GM18507 (cell line): ENCODE measurements around the gene PSMB5.
A peak's percentile ranks its signal among the peaks of the same experiment; 100 is the strongest.

Experiments
- DNase-seq: peaks from one replicate; pipeline ENCODE4 v3.0.0; 2011; ENCODE audit warnings: low read depth; ENCODE audit not compliant: insufficient read length; ENCODE audit errors: extremely low spot score
- FAIRE-seq: peaks from 2 replicates; lab custom pipeline; 2011; peaks lifted over from hg19 to GRCh38; lab: Jason Lieb, UNC

Gene PSMB5

DNA sequence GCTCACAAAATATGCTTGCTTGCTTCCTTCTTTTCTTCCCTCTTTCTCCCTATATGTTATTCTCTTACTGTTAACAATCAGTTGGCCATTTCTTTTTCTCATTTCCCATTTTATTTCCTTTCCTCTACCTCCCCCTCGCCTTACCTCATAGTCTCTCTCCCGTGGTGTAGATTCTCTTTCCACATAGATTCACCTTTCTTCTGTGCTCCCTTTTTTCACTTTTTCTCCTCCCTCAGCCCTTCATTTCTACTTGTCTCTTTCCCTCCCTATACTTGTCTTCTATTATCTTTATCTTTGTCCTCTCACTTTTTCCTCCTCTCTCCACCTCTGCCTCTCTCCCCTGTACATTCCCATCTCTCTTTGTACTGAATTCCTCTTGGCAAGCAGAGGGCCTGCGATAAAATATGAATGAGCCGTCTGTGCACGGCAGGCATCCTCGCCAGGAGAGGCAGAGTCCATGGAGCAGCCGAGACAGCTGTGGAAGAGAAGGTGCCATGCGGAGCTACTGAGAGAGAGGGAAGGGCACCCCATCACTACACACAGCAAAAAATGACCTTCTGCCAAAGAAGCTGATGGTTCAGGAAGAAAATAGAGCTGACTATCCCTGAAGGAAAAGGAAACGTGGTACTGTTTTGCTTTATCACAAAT is 36.9 kb downstream of the PSMB5 start:
- no peak for DNase-seq
- FAIRE-seq, result no peak

DNA sequence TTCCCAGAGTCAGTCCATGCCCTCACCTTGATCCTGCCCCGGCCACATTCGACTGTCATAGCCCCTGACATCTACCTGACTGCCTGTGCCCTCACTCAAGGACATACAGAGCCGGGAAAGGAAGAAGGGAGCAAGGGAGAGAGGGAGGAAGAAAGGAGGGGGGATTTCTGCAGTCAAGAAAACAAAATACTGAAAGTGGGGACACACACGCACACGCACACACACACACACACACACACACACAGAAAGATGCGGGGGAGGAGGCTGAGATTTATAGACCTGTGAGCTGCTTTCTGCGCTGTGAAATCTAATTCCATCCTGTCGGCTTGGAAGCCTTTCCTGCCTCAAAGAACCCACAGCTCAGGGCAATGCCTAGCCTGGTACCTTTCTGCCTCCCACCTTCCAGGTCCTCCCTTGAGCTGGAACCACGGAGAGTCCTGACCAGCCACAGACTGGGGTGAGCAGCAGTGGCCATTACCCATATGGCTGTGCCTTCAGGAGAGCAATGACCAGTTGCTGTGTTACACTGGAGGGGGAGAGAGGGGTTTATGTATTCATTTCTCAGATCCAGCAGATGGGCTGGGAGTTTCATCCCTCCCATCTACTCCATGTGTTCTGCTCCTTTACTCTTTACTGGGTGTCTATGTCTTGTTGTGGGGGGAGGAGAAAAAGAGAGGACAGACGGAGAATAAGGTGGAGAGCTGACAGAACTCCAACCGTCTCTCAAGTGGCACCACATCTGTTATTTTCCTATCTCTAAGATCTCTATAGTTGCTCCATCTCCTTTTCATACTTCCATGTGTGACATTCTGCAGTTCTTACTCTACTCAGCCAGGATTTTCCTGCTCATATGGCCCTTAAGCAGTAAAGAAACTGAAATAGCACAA is 37.7 kb downstream of the PSMB5 start:
- DNase-seq (no peak), FAIRE-seq (no peak)

DNA sequence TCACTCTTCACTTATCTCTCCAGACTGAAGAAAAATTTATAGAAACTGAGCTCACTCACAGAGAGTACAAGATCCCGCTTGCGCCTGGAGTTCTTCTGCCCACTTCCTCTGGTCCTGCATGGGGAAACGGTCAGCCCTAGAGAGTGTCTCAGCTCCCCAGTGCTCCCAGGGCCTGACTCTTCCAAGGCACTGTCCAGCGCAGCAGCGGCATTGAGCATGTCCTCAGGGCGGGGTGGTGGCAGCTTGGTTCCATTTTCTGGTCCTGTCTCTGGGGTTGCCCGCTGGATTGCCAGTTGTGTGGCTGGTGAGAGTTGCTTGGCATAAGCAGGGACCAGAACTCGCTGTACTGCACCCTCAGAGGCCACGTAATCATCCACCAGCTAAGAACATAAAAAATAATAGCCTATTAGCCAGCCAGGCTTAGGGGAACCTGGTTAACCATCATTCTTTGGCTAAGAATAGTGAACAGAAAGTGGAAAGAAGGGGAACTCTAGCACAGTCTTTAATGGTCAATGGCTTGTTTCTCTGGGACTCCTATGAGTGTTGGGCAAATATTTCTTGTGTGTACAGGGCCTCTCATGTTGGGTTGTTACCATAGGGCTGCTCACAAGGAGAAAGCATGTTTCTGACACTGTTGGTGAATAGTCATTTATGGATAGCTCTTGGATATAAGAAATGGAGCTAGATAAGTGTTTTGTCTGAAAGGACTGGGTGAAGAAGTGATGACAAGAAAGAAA is 38.6 kb downstream of the PSMB5 start:
- FAIRE-seq (no peak), DNase-seq (no peak)

DNA sequence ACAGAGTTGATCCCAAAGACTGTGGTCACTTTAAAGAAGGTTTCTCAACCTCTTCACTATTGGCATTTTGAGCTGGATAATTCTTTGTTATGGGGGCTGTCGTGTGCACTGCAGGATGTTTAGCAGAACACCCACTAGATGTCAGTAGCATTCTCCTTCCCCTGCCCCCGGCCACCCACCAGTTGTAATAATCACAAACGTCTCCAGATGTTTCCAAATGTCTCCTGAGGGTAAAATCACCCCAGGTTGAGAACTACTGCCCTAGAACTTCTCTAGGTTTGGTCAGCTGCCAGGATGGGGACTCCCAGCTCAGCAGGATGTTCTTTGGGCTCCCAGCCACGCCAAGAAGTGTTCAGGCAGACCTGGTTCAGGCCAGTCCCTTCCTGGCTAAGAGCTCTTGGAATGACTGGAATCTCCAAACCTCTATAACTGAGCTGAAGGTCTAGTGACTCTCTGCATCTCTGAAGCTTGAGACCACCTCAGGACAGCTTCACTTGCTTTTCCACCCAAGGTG is 39.9 kb downstream of the PSMB5 start:
- DNase-seq, result no peak
- FAIRE-seq, result no peak

DNA sequence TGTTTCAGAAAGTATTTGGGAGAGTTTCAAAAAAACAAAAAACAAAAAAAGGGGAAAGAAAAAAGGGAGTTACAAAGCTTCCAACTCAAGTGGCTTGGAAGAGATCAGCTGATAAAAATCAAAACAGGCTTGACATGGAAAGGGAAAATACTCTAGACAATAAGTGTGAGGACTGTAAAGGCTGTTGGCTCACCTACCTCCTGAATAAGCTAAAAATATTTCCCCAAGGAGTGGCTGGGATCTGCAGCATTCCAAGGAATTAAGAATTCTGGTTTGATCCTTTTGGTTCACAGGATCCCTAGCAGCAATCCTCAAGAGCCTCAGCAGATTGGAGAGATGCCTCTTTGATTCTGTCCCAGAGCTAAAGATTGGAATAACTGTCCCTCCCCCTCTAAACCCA is 41.2 kb downstream of the PSMB5 start:
- no peak for FAIRE-seq
- DNase-seq, result no peak

DNA sequence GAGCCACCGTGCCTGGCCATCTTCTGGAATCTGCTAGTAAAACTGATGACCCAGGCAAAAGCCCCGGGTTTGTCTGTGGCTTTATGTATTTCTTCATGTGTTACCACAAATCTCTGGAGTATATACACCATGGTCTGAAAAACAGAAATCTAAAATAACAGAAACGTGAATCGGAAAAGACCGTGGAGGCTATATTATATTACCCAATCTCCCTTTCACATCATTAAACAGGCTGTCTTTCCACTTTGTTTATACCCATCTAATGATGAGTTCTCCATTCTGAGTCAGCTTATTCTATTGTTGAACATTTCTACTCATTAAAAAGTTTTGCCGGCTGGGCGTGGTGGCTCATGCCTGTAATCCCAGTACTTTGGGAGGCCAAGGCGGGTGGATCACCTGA is 42.8 kb downstream of the PSMB5 start:
- no peak for FAIRE-seq
- no peak for DNase-seq

DNA sequence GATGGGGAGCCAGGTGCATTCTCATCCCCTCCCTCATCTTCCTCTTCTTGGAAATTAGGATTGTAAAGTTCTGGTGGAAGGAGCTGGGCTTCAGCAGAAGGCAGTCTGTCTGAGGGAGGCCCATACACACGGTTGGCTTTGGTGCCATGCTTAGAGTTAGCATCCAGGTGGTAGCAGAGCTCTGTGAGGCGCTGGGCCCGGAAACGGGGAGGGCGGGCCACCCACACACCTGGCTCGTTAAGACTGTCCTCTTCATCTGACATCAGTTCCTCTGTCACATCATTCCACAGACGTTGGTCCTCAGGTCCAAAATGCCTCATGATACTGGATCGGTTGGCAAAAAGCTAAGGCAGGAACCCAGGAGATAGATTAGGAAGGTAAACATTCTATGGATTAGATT is 47.4 kb downstream of the PSMB5 start:
- FAIRE-seq, result no peak

DNA sequence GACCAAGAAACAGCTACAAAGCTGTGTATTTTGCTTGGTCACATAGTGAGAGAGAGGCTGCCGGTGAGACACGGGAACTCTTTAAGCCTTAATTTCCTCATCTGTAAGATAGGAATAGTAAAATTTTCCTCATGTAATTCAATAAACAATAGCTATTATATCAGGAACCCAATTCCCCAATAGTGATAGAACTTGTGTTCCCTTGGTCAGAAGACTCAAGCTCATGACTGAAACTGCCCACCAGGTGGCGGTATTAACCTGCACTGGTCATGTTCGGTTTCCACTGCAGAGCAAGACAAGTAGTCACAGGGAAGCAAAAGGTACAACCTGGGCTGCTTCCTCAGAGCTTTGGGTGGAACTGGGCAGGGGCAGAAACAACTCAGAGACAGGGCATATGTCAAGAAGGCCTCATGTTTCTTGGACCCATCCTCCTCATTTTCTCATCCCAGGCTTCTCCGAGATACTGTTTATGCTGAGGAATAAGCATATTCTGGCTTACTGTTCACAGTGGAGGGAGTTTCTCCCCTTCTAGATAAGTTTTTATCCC is 48.1 kb downstream of the PSMB5 start:
- peak; percentile 78 for FAIRE-seq
- no peak for DNase-seq

More for the DNA sequence above, 47.4 kb downstream of the PSMB5 start:
- no peak for DNase-seq

DNA sequence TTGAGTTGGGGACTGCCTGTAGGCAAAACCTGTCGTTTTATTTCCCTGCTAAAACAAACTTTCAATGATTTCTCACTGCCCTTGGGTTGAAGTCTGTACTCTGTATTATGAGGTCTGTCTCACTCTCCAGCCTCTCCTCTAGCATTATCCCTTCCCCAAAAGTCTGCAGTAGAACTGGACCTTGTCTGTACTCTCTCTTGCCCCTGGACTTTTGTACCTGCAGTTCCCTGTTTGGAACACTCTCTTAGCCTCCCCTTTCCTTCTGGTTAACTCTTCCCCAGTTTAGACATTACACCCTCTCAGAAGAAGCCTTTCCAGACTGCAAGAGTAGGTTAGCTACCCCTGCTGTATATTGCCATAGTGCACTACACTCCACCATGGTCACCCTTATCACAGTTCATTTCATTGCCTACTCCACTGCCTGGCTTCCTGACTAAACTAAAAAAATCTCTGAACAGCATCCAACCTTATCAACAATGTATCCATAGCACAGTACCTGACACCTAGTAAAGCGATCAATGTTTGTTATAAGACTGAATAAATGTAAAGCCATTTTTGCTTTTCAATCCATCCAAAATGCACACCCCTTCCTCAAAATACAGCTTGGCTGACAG is 48.7 kb downstream of the PSMB5 start:
- no peak for FAIRE-seq
- no peak for DNase-seq

DNA sequence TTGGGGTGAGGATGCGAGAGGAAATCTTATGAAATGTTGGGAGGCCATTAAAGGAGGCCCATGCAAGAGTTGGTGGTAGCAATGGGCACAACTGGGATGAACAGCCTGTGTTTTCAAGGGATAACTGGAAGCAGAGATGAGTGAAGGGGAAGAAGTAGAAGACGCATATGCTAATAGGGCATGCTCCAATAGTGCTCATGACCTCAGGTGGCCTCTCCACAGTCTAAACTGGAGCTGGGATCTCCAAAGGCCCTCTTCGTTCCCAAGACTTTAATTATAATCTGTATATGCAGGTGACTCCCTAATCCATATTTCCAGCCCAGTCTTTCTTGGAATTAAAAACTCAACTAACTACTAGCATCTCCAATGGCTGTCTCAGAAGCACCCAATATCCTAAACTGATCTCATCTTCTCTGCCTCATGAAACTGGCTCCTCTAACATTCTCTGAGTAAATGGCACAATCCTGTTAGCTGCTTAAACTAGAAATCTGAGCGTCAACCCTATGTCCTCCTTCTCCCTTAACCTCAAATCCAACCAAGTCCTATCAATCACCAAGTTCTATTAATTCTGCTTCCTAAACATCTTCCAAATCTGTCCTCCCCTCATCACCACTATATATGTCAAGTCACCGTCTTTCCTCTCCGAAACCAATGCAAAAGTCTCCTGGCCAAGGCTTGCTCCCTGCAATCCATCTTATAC is 49.6 kb downstream of the PSMB5 start:
- DNase-seq (no peak), FAIRE-seq (no peak)

DNA sequence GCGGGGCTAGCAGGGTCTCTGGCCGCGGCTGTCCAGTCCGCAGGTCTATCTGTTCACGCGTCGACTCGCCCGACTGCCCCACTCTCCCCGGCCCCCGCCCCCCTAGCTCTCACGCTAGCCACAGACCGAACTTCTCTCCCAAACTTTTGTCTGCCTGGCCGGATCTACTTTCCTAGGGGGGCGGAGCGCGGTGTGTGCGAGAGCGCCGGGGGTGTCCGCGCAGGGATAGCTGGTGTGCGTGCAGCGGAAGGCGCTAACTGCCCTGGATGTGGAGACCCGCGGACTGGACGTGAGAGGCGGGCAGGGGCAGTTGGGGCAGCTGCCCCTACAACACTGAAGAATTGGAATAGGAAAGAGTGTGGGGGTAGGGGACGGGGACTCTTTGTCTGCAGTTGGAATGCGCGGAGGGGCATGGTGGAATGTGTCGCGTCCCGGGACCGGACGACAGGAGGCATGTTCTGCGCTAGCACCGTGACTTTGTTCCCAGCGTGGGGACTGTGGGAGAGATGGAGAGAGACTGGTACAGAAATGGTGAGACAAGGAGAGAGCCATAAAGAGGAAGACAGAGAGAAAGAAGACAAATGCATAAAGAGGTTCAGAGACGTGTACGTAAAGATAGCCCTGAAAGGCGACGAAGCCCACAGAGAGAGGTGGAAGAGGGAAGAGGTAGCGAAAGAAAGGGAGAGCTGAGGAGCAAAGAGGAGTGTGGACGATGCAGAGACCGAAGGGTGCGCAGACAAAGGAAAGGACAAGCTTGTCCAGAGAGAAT is 52.0 kb downstream of the PSMB5 start, which contains the start of gene AJUBA:
AJUBA (minus strand) TSS at position 75 of the 769 bp plus-strand sequence. CDS start 285 bp downstream, outside the sequence.
- peak; percentile 68 for FAIRE-seq
- peak; percentile 77 for DNase-seq

DNA sequence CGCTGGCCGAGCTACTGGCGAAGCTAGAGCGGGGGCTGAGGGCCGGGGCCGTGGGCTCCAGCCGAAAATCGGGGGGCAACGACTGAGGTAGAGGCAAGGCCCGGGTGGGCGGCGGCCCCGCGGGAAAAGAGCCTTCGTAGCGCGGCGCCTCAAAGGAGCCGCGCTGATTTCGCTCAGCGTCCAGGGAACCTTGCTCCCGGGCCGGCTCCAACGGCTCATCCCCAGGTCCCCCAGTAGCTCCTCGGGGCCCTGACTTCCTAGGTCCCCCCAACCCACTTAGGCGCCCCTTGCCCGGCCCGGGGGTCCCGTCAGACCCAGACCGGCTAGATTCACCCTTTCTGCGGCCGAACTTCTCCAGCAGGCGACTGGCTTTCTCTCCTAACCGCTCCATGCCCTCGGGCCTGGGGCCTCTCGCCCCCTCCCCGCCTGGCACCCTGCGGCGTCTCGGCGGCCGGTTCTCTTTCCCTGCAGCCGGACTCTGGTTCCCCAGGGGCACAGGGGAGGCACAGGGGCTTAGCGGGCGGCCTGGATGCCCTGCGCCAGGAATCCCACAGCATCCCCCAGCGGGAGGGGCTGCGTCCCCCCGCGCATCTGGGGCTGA is 52.7 kb downstream of the PSMB5 start:
- DNase-seq (no peak), FAIRE-seq (no peak)

DNA sequence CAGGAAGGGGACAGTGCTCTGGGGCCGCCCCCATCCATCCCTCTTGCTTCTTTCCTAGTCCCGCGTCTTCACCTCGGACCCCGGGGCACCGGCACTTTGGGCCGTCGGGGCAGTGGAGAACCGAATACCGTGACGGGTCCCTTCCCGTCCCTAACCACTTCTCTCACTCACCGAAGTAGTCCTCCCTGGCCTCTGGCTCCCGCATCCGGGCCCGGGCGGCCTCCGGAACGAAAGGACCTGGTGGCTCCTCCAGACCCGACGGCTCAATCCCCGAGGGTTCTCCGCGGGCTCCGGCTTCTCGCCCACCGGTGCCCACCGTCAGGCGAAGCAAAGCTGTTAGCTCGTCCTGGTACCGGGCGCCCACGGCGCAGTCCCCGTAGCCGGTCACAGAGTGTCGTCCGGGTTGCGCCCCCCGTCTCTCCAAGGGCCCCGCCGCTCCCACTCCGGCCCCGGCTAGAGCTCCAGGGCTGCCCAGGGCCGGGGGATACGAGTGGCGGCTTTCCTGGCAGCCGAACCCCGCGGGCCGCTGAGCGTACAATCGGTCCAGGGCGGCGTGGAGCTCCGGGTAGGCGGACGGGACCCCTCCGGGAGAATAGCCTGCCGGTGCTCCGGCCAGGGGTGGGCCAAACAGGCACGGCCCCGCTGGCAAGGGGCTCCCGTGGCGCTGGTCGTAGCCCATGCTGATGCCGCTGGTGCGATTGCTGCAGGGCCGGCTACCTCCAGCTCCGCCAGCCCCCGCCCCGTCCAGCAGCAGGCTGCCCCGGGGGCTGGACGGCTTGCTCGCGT is 53.4 kb downstream of the PSMB5 start:
- no peak for FAIRE-seq
- no peak for DNase-seq

DNA sequence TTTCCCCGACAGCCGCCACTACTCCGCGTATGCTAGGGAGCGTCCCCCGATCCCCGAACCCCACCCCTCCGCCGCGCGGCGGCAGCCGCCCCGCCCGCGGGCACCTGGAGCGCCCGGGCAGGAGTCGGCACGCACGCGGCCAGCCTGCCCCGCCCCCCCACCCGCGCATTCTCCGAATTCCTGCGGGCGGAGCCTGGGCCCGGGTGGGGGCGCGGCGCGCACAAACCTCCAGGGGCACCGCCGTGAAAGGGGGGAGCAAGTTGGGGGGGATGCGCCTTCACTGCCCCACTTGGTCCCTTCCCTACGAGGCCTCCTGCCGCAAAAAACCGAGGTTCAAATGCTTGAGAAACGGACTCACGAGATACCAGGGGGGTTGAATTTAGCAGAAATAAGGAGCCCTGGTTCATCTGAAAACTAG is 54.0 kb downstream of the PSMB5 start:
- FAIRE-seq (no peak), DNase-seq (no peak)

DNA sequence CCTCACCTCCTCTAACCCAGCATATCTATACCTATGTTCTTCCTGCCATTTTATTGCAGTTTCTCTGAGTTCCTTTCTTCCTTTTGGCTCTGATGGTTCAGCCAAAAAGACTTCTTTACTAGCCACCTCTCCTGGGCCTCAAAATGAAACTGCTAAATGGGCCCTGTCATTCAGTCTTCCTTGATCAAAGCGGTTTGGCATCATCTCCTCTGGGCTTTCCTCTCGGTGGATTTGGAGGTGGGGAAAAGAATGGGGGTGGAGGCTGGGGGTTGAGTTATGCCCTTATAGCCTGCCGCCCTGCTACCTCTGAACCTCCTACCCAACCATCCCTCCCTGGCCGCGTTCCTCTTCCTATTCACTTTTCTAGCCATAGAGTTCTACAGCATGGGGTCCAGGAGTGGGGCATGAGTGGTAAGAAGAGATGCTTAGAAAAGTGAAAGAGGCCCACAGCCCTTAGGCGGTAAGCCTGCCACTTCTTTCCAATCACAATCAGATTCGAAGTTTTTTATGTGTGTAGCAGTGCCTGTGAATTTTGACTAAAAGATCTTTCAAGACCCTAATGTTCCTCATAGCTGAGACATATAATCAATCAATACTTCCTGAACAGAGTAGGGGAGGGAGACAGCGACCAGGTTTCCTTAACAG is 54.8 kb downstream of the PSMB5 start:
- no peak for FAIRE-seq
- DNase-seq, result no peak

DNA sequence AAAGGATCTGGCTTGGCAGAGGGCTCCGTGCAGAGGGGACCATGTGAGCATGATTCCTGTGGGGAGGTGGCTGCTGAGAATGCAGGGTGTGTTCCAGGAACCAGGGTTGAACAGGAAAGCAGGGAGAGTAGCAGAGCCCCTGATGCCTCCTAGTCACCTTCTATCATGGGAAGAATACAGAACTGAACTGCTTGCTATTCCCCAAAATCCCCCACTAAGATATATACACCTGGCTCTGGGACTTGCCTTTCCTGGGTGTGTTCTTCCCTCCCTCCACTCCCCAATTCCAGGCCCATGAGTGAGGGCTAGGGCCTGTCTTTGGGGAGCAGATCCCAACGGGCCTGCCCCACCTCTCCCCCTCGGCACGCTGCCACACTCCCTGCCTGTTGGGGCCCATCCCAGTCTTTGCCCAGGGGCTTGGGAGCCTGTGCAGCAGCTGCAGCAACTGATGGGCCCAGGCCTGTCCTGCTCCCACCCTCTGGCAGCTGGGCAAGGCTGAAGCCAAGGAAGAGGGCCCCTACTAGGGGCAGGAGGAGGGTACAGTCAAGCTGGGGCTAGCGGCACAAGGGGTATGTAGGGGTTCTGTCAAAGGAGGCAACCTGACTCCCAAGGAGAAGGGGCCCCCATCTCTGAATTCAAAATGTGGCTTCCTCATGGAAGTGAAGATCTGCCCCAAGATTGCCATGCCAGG is 55.6 kb downstream of the PSMB5 start:
- FAIRE-seq (no peak), DNase-seq (no peak)
